Astrocyte (in vitro differentiated cells and primary cell): ENCODE results near the gene MYO16. TPM values are rescaled to one million over a fixed set of nuclear protein-coding genes. Genes with fewer than 3 reads are reported as not detected.
A peak's percentile ranks its signal among the peaks of the same experiment; 100 is the strongest.

ENCODE experiments used
- DNase-seq: peaks from one replicate; pipeline ENCODE4 v3.0.0-alpha.2; 2010; ENCODE audit warnings: low read depth
- FAIRE-seq: peaks from 2 replicates; lab custom pipeline; 2011; peaks lifted over from hg19 to GRCh38; lab: Jason Lieb, UNC
- H2AFZ ChIP-seq: 2 replicates; pipeline ENCODE4 v1.6.0; 2012; ENCODE audit warnings: low read depth, low read length, inconsistent platforms
- H3K27ac ChIP-seq: 2 replicates; pipeline ENCODE4 v1.5.1; 2011; ENCODE audit warnings: low read depth, low read length, inconsistent platforms
- H3K27me3 ChIP-seq: 2 replicates; pipeline ENCODE4 v1.6.0; 2011; ENCODE audit warnings: low read length, inconsistent platforms; ENCODE audit not compliant: insufficient read depth
- H3K36me3 ChIP-seq: 2 replicates; pipeline ENCODE4 v1.5.1; 2011; ENCODE audit warnings: low read length, inconsistent platforms; ENCODE audit not compliant: insufficient read depth
- H3K4me1 ChIP-seq: 2 replicates; pipeline ENCODE4 v1.5.1; 2011; ENCODE audit warnings: low read length, inconsistent platforms; ENCODE audit not compliant: insufficient read depth
- H3K4me2 ChIP-seq: 2 replicates; pipeline ENCODE4 v1.6.0; 2012; ENCODE audit warnings: low read length, inconsistent platforms
- H3K4me3 ChIP-seq: 2 replicates; pipeline ENCODE4 v1.5.1; 2011; ENCODE audit warnings: low read depth, mild to moderate bottlenecking, low read length, inconsistent platforms; ENCODE audit not compliant: insufficient read depth
- H3K79me2 ChIP-seq: 2 replicates; pipeline ENCODE4 v1.6.0; 2012; ENCODE audit warnings: mild to moderate bottlenecking, low read length, inconsistent platforms; ENCODE audit not compliant: insufficient read depth
- H3K9ac ChIP-seq: 2 replicates; pipeline ENCODE4 v1.6.0; 2012; ENCODE audit warnings: mild to moderate bottlenecking, low read length, inconsistent platforms
- H3K9me3 ChIP-seq: 2 replicates; pipeline ENCODE4 v1.5.1; 2012; ENCODE audit warnings: low read depth, mild to moderate bottlenecking, low read length, inconsistent platforms; ENCODE audit not compliant: insufficient read depth
- H4K20me1 ChIP-seq: 2 replicates; pipeline ENCODE4 v1.6.0; 2012; ENCODE audit warnings: low read length, inconsistent platforms; ENCODE audit not compliant: insufficient read depth
- H3K27ac Mint-ChIP-seq: one replicate; pipeline ENCODE4 v1.8.0; 2021; ENCODE audit warnings: mild to moderate bottlenecking, mixed read lengths; ENCODE audit not compliant: unreplicated experiment
- H3K27me3 Mint-ChIP-seq: one replicate; pipeline ENCODE4 v1.8.0; 2021; ENCODE audit warnings: low read depth, mixed read lengths; ENCODE audit not compliant: unreplicated experiment
- H3K36me3 Mint-ChIP-seq: one replicate; pipeline ENCODE4 v1.8.0; 2021; ENCODE audit warnings: low read depth, mixed read lengths; ENCODE audit not compliant: unreplicated experiment
- H3K4me1 Mint-ChIP-seq: one replicate; pipeline ENCODE4 v1.8.0; 2021; ENCODE audit warnings: low read depth, mixed read lengths; ENCODE audit not compliant: unreplicated experiment
- H3K4me3 Mint-ChIP-seq: one replicate; pipeline ENCODE4 v1.8.0; 2021; ENCODE audit warnings: mild to moderate bottlenecking, moderate library complexity, mixed read lengths; ENCODE audit not compliant: unreplicated experiment
- H3K9me3 Mint-ChIP-seq: one replicate; pipeline ENCODE4 v1.8.0; 2021; ENCODE audit warnings: mild to moderate bottlenecking, mixed read lengths; ENCODE audit not compliant: unreplicated experiment
- CTCF ChIP-seq: IDR thresholded peaks from 2 replicates; pipeline ENCODE4 v1.5.1; 2011; ENCODE audit warnings: low read depth, mild to moderate bottlenecking, inconsistent platforms, low read length, moderate library complexity; ENCODE audit not compliant: insufficient read depth
- EZH2 ChIP-seq: IDR thresholded peaks from 2 replicates; pipeline ENCODE4 v1.6.1; 2012; ENCODE audit warnings: mild to moderate bottlenecking, low read length, inconsistent platforms; ENCODE audit not compliant: insufficient read depth
- total RNA-seq: library from RNA; stranded (reverse); gene quantifications from 2 replicates; pipeline ENCODE4 v1.2.1, GENCODE V29; 2021

The MYO16 gene
- total RNA-seq, 1 donor from 2014 or later = 0.14 TPM

- Histone ChIP-seq H3K27ac (no peak overlapping the region), H3K27me3 (no peaks in the 10 kb centered on the region), H4K20me1 (no peaks in the 10 kb centered on the region), H3K36me3 (no peaks in the 10 kb centered on the region), H2AFZ (no peak overlapping the region), H3K4me3 (no peak overlapping the region), H3K4me1 (peaks cover 8% of the 10 kb centered on the region), H3K9me3 (no peaks in the 10 kb centered on the region), H3K4me2 (no peak overlapping the region), H3K79me2 (no peaks in the 10 kb centered on the region), H3K9ac (no peak overlapping the region)
- Mint-ChIP-seq H3K9me3 (peaks cover 5% of the 10 kb centered on the region), H3K4me3 (no peak overlapping the region), H3K4me1 (no peaks in the 10 kb centered on the region), H3K36me3 (peaks cover 3% of the 10 kb centered on the region), H3K27ac (no peak overlapping the region), H3K27me3 (peaks cover 10% of the 10 kb centered on the region)
- DNase-seq (no peak), FAIRE-seq (no peak)
- TF ChIP-seq CTCF (no peak), EZH2 (no peak)
Measured at GRCh38 chr13:108922108-108922507, 292.7 kb downstream of the MYO16 start.

- H3K27ac ChIP-seq = no peak overlapping the region
- H3K27me3 ChIP-seq = no peaks in the 10 kb centered on the region
- H3K4me3 ChIP-seq = no peak overlapping the region
- H4K20me1 ChIP-seq = no peaks in the 10 kb centered on the region
- H3K4me1 ChIP-seq = peaks cover 4% of the 10 kb centered on the region
- FAIRE-seq (no peak), DNase-seq (no peak)
- H3K27ac Mint-ChIP-seq = peak overlapping the region; percentile 0
- TF ChIP-seq CTCF (no peak), EZH2 (no peak)
- H3K9me3 Mint-ChIP-seq = peaks cover 5% of the 10 kb centered on the region
- peaks cover 3% of the 10 kb centered on the region for H3K36me3 Mint-ChIP-seq
- peaks cover 10% of the 10 kb centered on the region for H3K27me3 Mint-ChIP-seq
- H3K4me1 Mint-ChIP-seq = no peaks in the 10 kb centered on the region
- no peaks in the 10 kb centered on the region for H3K79me2 ChIP-seq
- H3K4me2 ChIP-seq = no peak overlapping the region
- H3K36me3 ChIP-seq = no peaks in the 10 kb centered on the region
- H3K9ac ChIP-seq = no peak overlapping the region
- H3K4me3 Mint-ChIP-seq = no peak overlapping the region
- no peaks in the 10 kb centered on the region for H3K9me3 ChIP-seq
- no peak overlapping the region for H2AFZ ChIP-seq
Measured at GRCh38 chr13:108923386-108924047, 294.1 kb downstream of the MYO16 start.

GRCh38 chr13:108924134-108924533 is 294.7 kb downstream of the MYO16 start:
- Histone ChIP-seq H3K4me3 (no peak overlapping the region), H4K20me1 (no peaks in the 10 kb centered on the region), H3K27ac (no peak overlapping the region), H3K9ac (no peak overlapping the region), H3K79me2 (no peaks in the 10 kb centered on the region), H3K4me2 (no peak overlapping the region), H3K27me3 (no peaks in the 10 kb centered on the region), H3K9me3 (no peaks in the 10 kb centered on the region), H2AFZ (no peak overlapping the region), H3K4me1 (peaks cover 4% of the 10 kb centered on the region), H3K36me3 (no peaks in the 10 kb centered on the region)
- FAIRE-seq (peak; percentile 26), DNase-seq (peak; percentile 36)
- peak overlapping the region; percentile 0 for H3K27ac Mint-ChIP-seq
- peaks cover 10% of the 10 kb centered on the region for H3K27me3 Mint-ChIP-seq
- H3K4me3 Mint-ChIP-seq = no peak overlapping the region
- H3K4me1 Mint-ChIP-seq = no peaks in the 10 kb centered on the region
- TF ChIP-seq CTCF = no peak
- TF ChIP-seq EZH2 = no peak
- peaks cover 5% of the 10 kb centered on the region for H3K9me3 Mint-ChIP-seq
- H3K36me3 Mint-ChIP-seq = peaks cover 3% of the 10 kb centered on the region
